Suprapubic skin (tissue), 3 donors: ENCODE data around the gene RSPO1.

Experiments
- CTCF ChIP-seq, 2 donors: fragments of 200-600 bp in 1 of 2; fragments of 450-650 bp in 1 of 2; sonication (generic) in 1 of 2; IDR thresholded peaks; one replicate each; pipeline ENCODE4 v1.5.1; 2016 to 2019; ENCODE audit warnings: antibody characterized with exemption in 2 of 2, mild to moderate bottlenecking in 1 of 2, moderate library complexity in 1 of 2
- EP300 ChIP-seq: sonication (generic); formaldehyde crosslinking; IDR thresholded peaks from one replicate; pipeline ENCODE4 v1.6.1; 2017; ENCODE audit warnings: antibody characterized with exemption

GRCh38 chr1:37650721-37651120, 16.0 kb upstream of the RSPO1 start:
- TF ChIP-seq CTCF (IDR thresholded peaks at IDR 0.05) (no peak), EP300 (no peak)
